ENCODE results near the gene PPP3CA. TPM values are rescaled to one million over a fixed set of nuclear protein-coding genes. Genes with fewer than 3 reads are reported as not detected.

The PPP3CA gene
- total RNA-seq, 2 donors from 2014 or later = 13.7 to 20.8 TPM

GRCh38 chr4:101277671-101278070 lies 69.7 kb downstream of the PPP3CA start:
- H3K4me3 ChIP-seq = no peak overlapping the region
- ATAC-seq = no peak
- peaks cover 24% of the 10 kb centered on the region for H3K4me1 ChIP-seq
- DNase-seq = no peak
- no peaks in the 10 kb centered on the region for H3K36me3 ChIP-seq (replicated peaks in 1 of 2; ENCODE audit: insufficient read depth in 1 of 2, low read depth in 2 of 2)
- H3K27ac ChIP-seq = no peak overlapping the region
- H3K9me3 ChIP-seq = no peaks in the 10 kb centered on the region
- H3K27me3 ChIP-seq = no peaks in the 10 kb centered on the region
- TF ChIP-seq CTCF (IDR thresholded peaks at IDR 0.05) (no peak), POLR2A (IDR thresholded peaks at IDR 0.05) (no peak)
- WGBS, 2 donors = 2 to 32% methylated on average over 1 of the region's 1 CpG
- intact Hi-C loops (cut with DNase I) = no loop called here

- no peak for TF ChIP-seq CTCF (IDR thresholded peaks at IDR 0.05)
- no peak for TF ChIP-seq POLR2A (IDR thresholded peaks at IDR 0.05)
- ATAC-seq = no peak
- no peak overlapping the region for H3K27ac ChIP-seq
- no peaks in the 10 kb centered on the region for H3K27me3 ChIP-seq
- H3K36me3 ChIP-seq (replicated peaks in 1 of 2; ENCODE audit: insufficient read depth in 1 of 2, low read depth in 2 of 2) = no peaks in the 10 kb centered on the region
- H3K9me3 ChIP-seq = no peaks in the 10 kb centered on the region
- WGBS, 2 donors = 89 to 93% methylated on average over 3 of the region's 3 CpGs
- intact Hi-C loops (cut with DNase I) = no loop called here
- H3K4me3 ChIP-seq = no peak overlapping the region
- peaks cover 24% of the 10 kb centered on the region for H3K4me1 ChIP-seq
- no peak for DNase-seq
These were observed 70.7 kb downstream of the PPP3CA start for GRCh38 chr4:101276661-101277060.

GRCh38 chr4:101274888-101275752 lies 72.2 kb downstream of the PPP3CA start:
- intact Hi-C loops (cut with DNase I) = no loop called here
- 16 to 24% methylated on average over 7 of the region's 7 CpGs for WGBS, 2 donors
- Histone ChIP-seq H3K4me3 (no peak overlapping the region), H3K27ac (peak overlapping the region in 1 of 4 donors; percentile 38), H3K36me3 (replicated peaks in 1 of 2; ENCODE audit: insufficient read depth in 1 of 2, low read depth in 2 of 2) (no peaks in the 10 kb centered on the region), H3K27me3 (no peaks in the 10 kb centered on the region), H3K4me1 (peaks cover 33% of the 10 kb centered on the region), H3K9me3 (no peaks in the 10 kb centered on the region)
- TF ChIP-seq CTCF (IDR thresholded peaks at IDR 0.05) (no peak), POLR2A (IDR thresholded peaks at IDR 0.05) (no peak)
- DNase-seq (no peak), ATAC-seq (peak; percentile 41)

- WGBS, 2 donors = 59 to 63% methylated on average over 2 of the region's 2 CpGs
- Histone ChIP-seq H3K9me3 (no peaks in the 10 kb centered on the region), H3K36me3 (replicated peaks in 1 of 2; ENCODE audit: insufficient read depth in 1 of 2, low read depth in 2 of 2) (no peaks in the 10 kb centered on the region), H3K27ac (no peak overlapping the region), H3K27me3 (no peaks in the 10 kb centered on the region), H3K4me3 (no peak overlapping the region), H3K4me1 (peaks cover 27% of the 10 kb centered on the region)
- no peak for ATAC-seq
- no peak for DNase-seq
- no peak for TF ChIP-seq POLR2A (IDR thresholded peaks at IDR 0.05)
- TF ChIP-seq CTCF (IDR thresholded peaks at IDR 0.05) = no peak
- intact Hi-C loops (cut with DNase I) = no loop called here
These were observed 75.8 kb downstream of the PPP3CA start for GRCh38 chr4:101271516-101271915.

GRCh38 chr4:101269682-101270081 lies 77.6 kb downstream of the PPP3CA start:
- Histone ChIP-seq H3K36me3 (replicated peaks in 1 of 2; ENCODE audit: insufficient read depth in 1 of 2, low read depth in 2 of 2) (no peaks in the 10 kb centered on the region), H3K9me3 (no peaks in the 10 kb centered on the region), H3K27me3 (no peaks in the 10 kb centered on the region), H3K4me1 (peaks cover 14% of the 10 kb centered on the region), H3K4me3 (no peak overlapping the region), H3K27ac (no peak overlapping the region)
- intact Hi-C loops (cut with DNase I) = no loop called here
- TF ChIP-seq POLR2A (IDR thresholded peaks at IDR 0.05) = no peak
- no peak for TF ChIP-seq CTCF (IDR thresholded peaks at IDR 0.05)
- ATAC-seq (no peak), DNase-seq (no peak)
- 91 to 100% methylated on average over 1 of the region's 1 CpG for WGBS, 2 donors
